Upper lobe of left lung (tissue), 4 donors: Measurements from ENCODE around the gene IL10RB.

Experiments
- EP300 ChIP-seq, 4 donors: sonication (generic); formaldehyde crosslinking; IDR thresholded peaks; one replicate each; pipeline ENCODE4 v1.5.1; 2017; ENCODE audit warnings: antibody characterized with exemption in 4 of 4, control low read depth in 2 of 4
- POLR2A ChIP-seq, 4 donors: fragments of 450-650 bp; IDR thresholded peaks; one replicate each; pipeline ENCODE4 v1.5.1; 2016 to 2017; ENCODE audit warnings: antibody characterized with exemption in 4 of 4, mild to moderate bottlenecking in 2 of 4
- POLR2AphosphoS5 ChIP-seq, 2 donors: sonication (generic); formaldehyde crosslinking; IDR thresholded peaks; one replicate each; pipeline ENCODE4 v1.5.1; 2017; ENCODE audit warnings: antibody characterized with exemption in 2 of 2
- TF ChIP-seq, protein P1 (sequence below), 6 experiments: fragments of 450-650 bp in 4 of 6; fragments of 200-600 bp in 2 of 6; sonication (generic) in 2 of 6; IDR thresholded peaks; one replicate each; pipeline ENCODE4 v1.5.1; 2016 to 2019; ENCODE audit warnings: antibody characterized with exemption in 6 of 6

DNA sequence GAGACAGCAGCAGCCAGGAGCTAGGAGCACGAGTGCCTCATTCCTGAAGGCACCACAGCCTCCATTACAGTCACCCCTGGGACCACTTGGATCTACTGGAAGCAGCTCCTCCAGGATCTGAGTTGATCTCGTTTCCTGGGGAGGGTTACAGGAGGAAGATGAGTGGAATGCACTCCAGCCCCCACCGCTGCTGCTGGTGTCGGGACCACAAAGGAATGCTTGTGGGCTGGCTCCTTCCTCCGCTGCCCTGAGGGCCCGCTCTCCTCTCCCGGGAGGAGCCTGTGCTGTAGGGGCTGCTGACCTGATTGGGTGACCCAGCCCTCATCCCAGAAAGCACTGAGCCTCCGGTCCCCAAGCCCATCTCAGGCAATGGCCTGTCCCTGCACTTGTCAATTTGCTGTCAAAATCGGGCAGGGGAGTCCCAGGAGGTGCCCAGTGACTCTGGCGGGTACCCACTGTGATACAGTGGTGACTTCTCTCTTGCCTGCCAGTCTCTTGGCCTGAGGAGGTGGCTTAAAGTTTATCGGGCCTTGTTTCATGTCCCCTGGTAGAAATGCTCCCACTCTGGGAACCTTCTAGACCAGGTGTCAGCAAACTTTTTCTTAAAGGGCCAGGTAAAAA is 23.1 kb downstream of the IL10RB start:
- TF ChIP-seq, protein P1, sequence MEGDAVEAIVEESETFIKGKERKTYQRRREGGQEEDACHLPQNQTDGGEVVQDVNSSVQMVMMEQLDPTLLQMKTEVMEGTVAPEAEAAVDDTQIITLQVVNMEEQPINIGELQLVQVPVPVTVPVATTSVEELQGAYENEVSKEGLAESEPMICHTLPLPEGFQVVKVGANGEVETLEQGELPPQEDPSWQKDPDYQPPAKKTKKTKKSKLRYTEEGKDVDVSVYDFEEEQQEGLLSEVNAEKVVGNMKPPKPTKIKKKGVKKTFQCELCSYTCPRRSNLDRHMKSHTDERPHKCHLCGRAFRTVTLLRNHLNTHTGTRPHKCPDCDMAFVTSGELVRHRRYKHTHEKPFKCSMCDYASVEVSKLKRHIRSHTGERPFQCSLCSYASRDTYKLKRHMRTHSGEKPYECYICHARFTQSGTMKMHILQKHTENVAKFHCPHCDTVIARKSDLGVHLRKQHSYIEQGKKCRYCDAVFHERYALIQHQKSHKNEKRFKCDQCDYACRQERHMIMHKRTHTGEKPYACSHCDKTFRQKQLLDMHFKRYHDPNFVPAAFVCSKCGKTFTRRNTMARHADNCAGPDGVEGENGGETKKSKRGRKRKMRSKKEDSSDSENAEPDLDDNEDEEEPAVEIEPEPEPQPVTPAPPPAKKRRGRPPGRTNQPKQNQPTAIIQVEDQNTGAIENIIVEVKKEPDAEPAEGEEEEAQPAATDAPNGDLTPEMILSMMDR (IDR thresholded peaks at IDR 0.05) = no peak
- TF ChIP-seq POLR2AphosphoS5 (IDR thresholded peaks at IDR 0.05) (no peak), POLR2A (IDR thresholded peaks at IDR 0.05) (no peak), EP300 (IDR thresholded peaks at IDR 0.05) (no peak)
